Activated CD4-positive, alpha-beta T cell treated with anti-CD3 and anti-CD28 coated beads for 24 hours (primary cell): ENCODE results near the gene NVL.

Experiments used
- DNase-seq, 2 donors: peaks; one replicate each; pipeline ENCODE4 v3.0.0-alpha.2; 2020; ENCODE audit warnings: low read depth in 2 of 2

The NVL gene

DNA sequence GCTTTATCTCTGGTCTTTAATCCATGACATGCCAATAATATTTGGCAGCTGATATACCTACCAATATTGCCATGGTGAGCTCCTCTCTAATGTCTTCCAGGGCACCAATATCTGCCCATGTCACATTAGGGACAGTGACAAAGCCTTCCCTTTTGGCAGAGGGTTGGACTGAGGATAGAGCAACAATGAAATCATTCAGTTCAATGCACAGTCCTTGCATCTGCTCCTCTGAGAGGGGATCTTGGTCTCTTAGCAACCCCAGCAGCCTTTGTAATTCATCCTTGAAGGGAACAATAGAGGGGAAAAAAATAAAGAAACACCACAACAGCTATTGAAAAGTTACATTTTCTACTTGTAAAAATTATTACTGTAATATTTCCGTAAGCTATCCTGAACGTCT is 42.3 kb downstream of the NVL start:
- DNase-seq = no peak

DNA sequence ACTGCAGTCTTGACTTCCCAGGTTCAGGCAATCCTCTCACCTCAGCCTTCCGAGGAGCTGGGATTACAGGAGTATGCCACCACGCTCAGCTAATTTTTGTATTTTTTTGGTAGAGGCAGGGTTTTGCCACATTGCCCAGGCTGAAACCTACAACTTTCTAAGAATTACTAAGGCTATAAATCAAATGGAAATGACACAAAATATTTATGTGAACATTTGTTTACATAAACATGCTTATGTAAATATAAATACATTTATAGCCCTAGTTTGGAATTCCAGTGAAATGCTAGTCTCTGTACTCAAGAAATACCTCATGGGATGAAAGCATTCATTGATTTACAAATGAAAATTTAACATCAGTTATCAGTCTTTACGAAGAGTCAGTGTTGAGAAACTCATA is 47.8 kb downstream of the NVL start:
- no peak for DNase-seq

GRCh38 chr1:224276771-224277487 is 53.0 kb downstream of the NVL start:
- DNase-seq = no peak

DNA sequence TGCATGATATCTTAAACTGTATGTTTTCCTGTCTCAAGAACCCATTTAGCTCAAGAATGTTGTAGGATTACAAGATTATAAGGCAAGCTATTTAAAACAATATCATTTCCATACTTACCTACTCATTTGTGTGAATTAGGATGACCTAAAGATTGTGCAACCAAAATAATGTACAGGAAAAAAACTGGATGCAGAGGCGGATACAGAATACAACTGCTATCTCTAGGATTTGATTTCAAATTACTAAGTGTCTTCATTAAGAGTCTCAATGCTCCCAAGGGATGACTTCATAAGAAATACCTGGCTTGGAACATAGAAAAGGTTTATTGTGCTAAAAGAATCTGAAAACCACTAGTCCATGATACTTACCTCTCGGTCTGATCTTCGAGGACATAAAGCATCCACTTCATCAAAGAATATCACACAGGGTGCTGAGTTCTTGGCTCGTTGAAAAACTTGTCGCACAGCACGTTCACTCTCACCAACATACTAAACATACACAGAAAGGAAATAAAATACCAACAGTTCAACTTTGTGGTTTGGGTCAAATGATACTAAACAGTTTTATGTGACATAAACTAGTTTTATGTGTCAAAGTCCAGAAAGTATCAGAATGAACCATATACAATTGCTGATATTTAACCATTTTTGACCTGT is 54.9 kb downstream of the NVL start:
- DNase-seq = no peak

- no peak for DNase-seq
Observed at GRCh38 chr1:224273641-224274040, 56.3 kb downstream of the NVL start.

DNA sequence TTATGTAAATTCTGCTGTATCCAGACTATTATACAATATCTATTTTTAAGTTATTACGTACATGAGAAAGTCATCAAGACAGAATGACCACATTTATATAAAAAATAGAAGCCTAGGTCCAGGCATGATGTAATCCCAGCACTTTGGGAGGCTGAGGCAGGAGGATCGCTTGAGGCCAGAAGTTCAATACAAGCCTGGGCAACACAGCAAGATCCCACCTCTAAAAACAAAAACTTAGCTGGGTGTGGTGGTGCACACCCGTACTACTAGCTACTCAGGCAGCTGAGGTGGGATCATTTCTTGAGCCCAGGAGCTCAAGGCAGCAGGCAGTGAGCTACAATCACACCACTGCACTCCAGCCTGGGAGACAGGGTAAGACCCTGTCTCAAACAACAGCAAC is 58.9 kb downstream of the NVL start:
- DNase-seq = no peak

DNA sequence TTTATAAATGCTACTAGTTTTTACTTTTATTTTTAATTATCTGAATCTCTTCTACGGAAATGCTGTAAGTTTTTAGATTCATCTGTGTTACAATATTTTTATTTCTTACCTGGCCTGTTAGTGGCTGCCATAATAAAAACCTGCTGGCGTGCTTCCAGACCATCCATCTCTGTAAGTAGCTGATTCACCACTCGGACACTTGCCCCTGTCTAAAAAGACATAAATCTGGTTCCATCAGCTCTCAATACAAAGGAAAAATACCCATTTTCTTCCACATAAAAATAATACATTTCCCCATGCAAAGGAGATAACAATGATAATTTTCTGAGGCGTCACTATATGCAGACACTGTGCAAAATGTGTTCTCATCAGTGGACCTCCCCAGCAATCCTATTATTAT is 62.0 kb downstream of the NVL start:
- DNase-seq = no peak

DNA sequence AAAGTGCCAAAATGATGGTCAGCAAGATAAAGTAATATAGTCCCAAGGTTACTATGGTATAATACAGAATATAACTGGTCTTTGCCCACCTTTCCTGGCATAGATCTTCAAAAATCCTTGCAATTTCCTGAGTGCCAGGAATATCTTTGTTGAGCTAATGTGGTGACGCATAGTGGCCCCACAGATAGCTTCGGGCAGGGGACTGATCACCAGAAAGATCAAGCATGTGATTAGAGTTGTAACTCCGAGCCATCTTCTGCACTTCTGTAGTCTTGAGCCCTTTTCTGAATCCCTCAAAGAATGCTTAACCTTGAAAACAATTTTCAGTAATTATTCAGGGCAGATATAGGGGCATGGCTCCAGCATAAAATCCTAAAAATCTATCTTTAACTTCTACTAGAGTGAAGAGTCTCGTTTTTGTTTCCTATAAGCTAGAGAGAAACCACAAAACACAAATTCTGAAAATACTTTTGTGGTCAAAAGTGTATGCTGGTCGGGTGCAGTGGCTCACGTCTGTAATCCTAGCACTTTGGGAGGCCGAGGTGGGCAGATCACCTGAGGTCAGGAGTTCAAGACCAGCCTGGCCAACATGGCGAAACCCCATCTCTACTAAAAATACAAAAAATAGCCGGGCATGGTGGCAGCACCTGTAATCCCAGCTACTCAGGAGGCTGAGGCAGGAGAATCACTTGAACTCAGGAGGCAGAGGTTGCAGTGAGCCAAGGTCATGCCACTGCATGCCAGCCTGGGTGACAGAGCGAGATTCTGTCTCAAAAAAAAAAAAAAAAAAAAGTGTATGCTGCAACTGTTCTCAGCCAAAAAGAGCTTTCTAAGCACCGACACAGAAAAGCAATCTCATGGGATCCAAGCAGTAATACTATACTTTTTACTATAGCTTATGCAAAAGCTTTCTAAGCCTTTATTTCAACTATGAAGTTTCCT is 62.8 kb downstream of the NVL start:
- no peak for DNase-seq

- no peak for DNase-seq
Observed at GRCh38 chr1:224266105-224266914, 63.7 kb downstream of the NVL start.

DNA sequence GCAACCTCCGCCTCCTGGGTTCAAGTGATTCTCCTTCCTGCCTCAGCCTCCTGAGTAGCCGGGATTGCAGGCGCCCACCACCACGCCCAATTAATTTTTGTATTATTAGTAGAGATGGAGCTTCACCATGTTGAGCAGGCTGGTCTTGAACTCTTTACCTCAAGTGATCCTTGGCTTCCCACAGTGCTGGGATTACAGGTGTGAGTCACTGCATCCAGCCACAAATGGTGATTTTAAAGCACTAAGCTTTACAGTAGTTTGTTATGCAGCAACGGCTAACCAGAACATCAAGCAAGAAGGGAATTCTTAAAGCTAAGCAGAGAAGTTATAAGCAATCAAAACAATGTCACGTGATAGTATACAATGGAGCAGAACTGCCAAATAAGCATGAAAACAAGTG is 65.7 kb downstream of the NVL start:
- no peak for DNase-seq

DNA sequence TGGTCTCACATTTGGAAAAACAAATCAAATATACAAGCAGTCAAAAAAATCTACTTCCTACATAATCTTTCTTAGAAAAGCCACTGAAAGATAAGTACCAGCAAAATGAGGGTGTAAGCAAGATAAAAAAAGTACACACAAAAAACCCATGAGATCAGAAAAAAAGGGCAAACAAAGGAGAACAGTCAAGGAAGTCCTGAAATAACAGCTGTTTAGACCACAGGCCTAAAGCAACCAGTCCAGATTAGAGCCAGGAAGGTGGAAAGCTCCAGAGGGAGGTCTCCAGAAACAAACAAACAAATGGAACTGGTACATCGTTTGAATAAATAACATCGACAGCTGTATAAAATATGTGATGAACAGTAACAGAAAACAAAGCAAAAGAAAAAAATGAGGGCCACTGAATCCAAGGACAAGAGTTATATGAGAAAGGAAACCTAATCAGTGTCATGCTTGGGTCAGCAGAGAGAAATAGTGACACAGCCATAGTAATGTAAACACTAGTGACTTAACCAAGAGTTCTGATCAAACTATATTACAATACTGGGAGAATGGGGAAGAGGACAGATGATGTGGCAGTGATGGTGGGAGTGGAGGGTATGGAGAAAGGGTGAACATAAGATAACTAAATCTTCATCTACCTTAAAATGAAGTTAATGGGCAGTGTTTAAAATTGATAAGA is 67.5 kb downstream of the NVL start:
- DNase-seq = no peak

- no peak for DNase-seq
Observed at GRCh38 chr1:224259986-224260385, 70.0 kb downstream of the NVL start.

DNA sequence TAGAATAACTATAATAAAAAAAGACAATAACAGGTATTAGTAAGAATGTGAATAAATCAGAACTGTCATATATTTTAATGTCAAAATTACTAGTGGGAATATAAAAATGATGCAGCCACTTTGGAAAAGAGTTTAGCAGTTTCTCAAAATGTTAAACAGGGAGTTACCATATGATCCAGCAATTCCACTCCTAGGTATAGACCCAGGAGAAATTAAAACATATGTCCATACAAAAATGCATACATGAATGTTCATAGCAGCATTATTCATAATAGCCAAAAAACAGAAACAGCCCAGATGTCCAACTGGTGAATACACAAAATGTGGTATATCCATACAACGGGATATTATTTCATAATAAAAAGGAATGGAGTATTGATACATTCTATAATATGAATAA is 71.6 kb downstream of the NVL start:
- DNase-seq = no peak

GRCh38 chr1:224256640-224257039 is 73.3 kb downstream of the NVL start:
- DNase-seq = no peak

DNA sequence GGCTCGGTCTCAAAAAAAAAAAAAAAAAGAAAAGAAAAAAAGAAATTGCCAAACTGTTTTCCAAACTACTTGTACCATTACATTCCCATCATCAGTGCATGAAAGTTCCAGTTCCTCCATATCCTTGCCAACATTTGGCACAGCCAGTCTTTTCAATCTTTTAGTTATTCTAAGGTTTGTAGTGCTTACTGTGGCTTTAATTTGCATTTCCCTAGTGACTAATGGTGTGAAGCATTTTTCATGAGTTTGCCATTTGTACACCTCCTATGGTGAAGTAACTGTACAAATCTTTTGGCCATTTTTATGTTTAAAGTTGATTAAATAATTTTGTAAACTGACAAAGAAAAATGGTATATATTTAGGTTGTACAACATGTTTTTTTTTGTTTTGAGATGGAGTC is 76.3 kb downstream of the NVL start:
- DNase-seq = no peak

GRCh38 chr1:224252479-224252878 is 77.5 kb downstream of the NVL start:
- no peak for DNase-seq

- no peak for DNase-seq
Observed at GRCh38 chr1:224251741-224252146, 78.2 kb downstream of the NVL start.

DNA sequence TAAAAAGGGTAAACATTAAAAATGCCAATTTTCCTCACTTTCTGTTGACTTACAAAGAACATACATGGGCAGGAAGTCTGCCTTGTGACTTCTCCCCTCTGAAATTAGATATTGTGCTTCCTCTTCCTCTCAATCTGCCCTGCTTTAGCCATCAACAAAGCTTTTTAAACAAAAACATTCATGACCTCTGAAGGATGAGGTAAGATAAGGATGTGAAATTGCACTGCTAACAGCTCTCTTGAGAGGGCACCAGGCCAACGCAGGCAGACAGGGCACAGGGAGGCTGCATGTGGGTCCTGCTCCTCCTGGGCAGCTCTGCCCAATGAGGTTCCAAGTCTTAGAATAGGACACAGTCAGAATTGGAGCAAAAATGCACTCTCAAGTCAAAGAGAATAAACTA is 84.8 kb downstream of the NVL start:
- peak in 1 of 2 donors; percentile 1 for DNase-seq

DNA sequence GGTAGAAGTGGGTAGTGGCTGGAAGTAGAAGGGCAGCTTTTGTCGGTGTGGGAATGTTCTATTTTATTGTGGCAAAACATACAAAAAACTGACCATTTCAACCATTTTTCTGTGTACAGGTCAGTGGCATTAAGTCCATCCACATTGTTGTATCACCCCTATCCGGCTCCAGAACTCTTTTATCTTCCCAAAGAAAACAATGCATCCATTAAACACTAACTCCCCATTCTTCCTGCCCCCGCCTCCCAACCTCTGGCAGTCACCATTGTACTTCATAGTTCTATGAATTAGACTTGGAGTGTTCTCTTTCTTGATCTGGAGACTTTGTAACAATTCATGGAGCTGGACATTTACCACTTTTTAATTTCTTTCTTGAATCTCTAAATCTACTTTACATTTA is 91.2 kb downstream of the NVL start:
- no peak for DNase-seq

- DNase-seq = no peak
Observed at GRCh38 chr1:224238212-224238611, 91.8 kb downstream of the NVL start.
